ENCODE measurements around the gene TSPAN3. TPM values are rescaled to one million over a fixed set of nuclear protein-coding genes. Genes with fewer than 3 reads are reported as not detected.

The TSPAN3 gene
- polyA plus RNA-seq, 1 donor = 556 TPM

GRCh38 chr15:77034695-77035489 is 36.0 kb downstream of the TSPAN3 start:
- DNase-seq = peak in 1 of 2 donors; percentile 41
- Histone ChIP-seq H3K27me3 (ENCODE audit: control insufficient read depth, insufficient read depth, low read length) (peaks cover 3% of the 10 kb centered on the region), H3K27ac (ENCODE audit: low read length) (no peak overlapping the region), H3K4me3 (ENCODE audit: low read length) (no peak overlapping the region), H3K9me3 (ENCODE audit: control insufficient read depth, low read depth, low read length) (peaks cover 7% of the 10 kb centered on the region), H3K4me1 (ENCODE audit: control insufficient read depth, insufficient read depth, low read length) (peaks cover 46% of the 10 kb centered on the region), H3K36me3 (ENCODE audit: control insufficient read depth, insufficient read depth, low read length) (peaks cover 24% of the 10 kb centered on the region)
- no CpG with 5 or more reads among the region's 14 CpGs for WGBS (ENCODE audit: insufficient coverage, low lambda C conversion rate)

- no peak overlapping the region for H3K4me3 ChIP-seq (ENCODE audit: low read length)
- peaks cover 9% of the 10 kb centered on the region for H3K27me3 ChIP-seq (ENCODE audit: control insufficient read depth, insufficient read depth, low read length)
- H3K36me3 ChIP-seq (ENCODE audit: control insufficient read depth, insufficient read depth, low read length) = peaks cover 16% of the 10 kb centered on the region
- no CpG with 5 or more reads among the region's 13 CpGs for WGBS (ENCODE audit: insufficient coverage, low lambda C conversion rate)
- no peak overlapping the region for H3K27ac ChIP-seq (ENCODE audit: low read length)
- peaks cover 7% of the 10 kb centered on the region for H3K9me3 ChIP-seq (ENCODE audit: control insufficient read depth, low read depth, low read length)
- no peak for DNase-seq
- peaks cover 50% of the 10 kb centered on the region for H3K4me1 ChIP-seq (ENCODE audit: control insufficient read depth, insufficient read depth, low read length)
Measured at GRCh38 chr15:77033729-77034671, 36.9 kb downstream of the TSPAN3 start.

GRCh38 chr15:77033417-77033728 is 37.5 kb downstream of the TSPAN3 start:
- Histone ChIP-seq H3K9me3 (ENCODE audit: control insufficient read depth, low read depth, low read length) (peaks cover 7% of the 10 kb centered on the region), H3K4me1 (ENCODE audit: control insufficient read depth, insufficient read depth, low read length) (peaks cover 55% of the 10 kb centered on the region), H3K27ac (ENCODE audit: low read length) (no peak overlapping the region), H3K36me3 (ENCODE audit: control insufficient read depth, insufficient read depth, low read length) (peaks cover 9% of the 10 kb centered on the region), H3K4me3 (ENCODE audit: low read length) (no peak overlapping the region), H3K27me3 (ENCODE audit: control insufficient read depth, insufficient read depth, low read length) (peaks cover 12% of the 10 kb centered on the region)
- DNase-seq = no peak
- no CpG with 5 or more reads among the region's 4 CpGs for WGBS (ENCODE audit: insufficient coverage, low lambda C conversion rate)

GRCh38 chr15:77032647-77033416 is 38.1 kb downstream of the TSPAN3 start:
- peaks cover 5% of the 10 kb centered on the region for H3K9me3 ChIP-seq (ENCODE audit: control insufficient read depth, low read depth, low read length)
- H3K36me3 ChIP-seq (ENCODE audit: control insufficient read depth, insufficient read depth, low read length) = peaks cover 7% of the 10 kb centered on the region
- peaks cover 14% of the 10 kb centered on the region for H3K27me3 ChIP-seq (ENCODE audit: control insufficient read depth, insufficient read depth, low read length)
- H3K4me3 ChIP-seq (ENCODE audit: low read length) = no peak overlapping the region
- H3K27ac ChIP-seq (ENCODE audit: low read length) = no peak overlapping the region
- peaks cover 56% of the 10 kb centered on the region for H3K4me1 ChIP-seq (ENCODE audit: control insufficient read depth, insufficient read depth, low read length)
- no CpG with 5 or more reads among the region's 18 CpGs for WGBS (ENCODE audit: insufficient coverage, low lambda C conversion rate)
- DNase-seq = no peak

- WGBS (ENCODE audit: insufficient coverage, low lambda C conversion rate) = no CpG with 5 or more reads among the region's 22 CpGs
- Histone ChIP-seq H3K27me3 (ENCODE audit: control insufficient read depth, insufficient read depth, low read length) (peaks cover 15% of the 10 kb centered on the region), H3K9me3 (ENCODE audit: control insufficient read depth, low read depth, low read length) (no peaks in the 10 kb centered on the region), H3K4me1 (ENCODE audit: control insufficient read depth, insufficient read depth, low read length) (peaks cover 56% of the 10 kb centered on the region), H3K36me3 (ENCODE audit: control insufficient read depth, insufficient read depth, low read length) (peaks cover 3% of the 10 kb centered on the region), H3K4me3 (ENCODE audit: low read length) (no peak overlapping the region), H3K27ac (ENCODE audit: low read length) (no peak overlapping the region)
- DNase-seq = no peak
Measured at GRCh38 chr15:77032052-77032646, 38.8 kb downstream of the TSPAN3 start.

- no peak for DNase-seq
- Histone ChIP-seq H3K4me1 (ENCODE audit: control insufficient read depth, insufficient read depth, low read length) (peaks cover 56% of the 10 kb centered on the region), H3K27me3 (ENCODE audit: control insufficient read depth, insufficient read depth, low read length) (peaks cover 15% of the 10 kb centered on the region), H3K4me3 (ENCODE audit: low read length) (no peak overlapping the region), H3K27ac (ENCODE audit: low read length) (no peak overlapping the region), H3K9me3 (ENCODE audit: control insufficient read depth, low read depth, low read length) (no peaks in the 10 kb centered on the region), H3K36me3 (ENCODE audit: control insufficient read depth, insufficient read depth, low read length) (peaks cover 3% of the 10 kb centered on the region)
- no CpG with 5 or more reads among the region's 12 CpGs for WGBS (ENCODE audit: insufficient coverage, low lambda C conversion rate)
Measured at GRCh38 chr15:77031376-77032050, 39.4 kb downstream of the TSPAN3 start.

GRCh38 chr15:77030928-77031375 is 40.0 kb downstream of the TSPAN3 start:
- H3K27ac ChIP-seq (ENCODE audit: low read length) = no peak overlapping the region
- H3K27me3 ChIP-seq (ENCODE audit: control insufficient read depth, insufficient read depth, low read length) = peaks cover 15% of the 10 kb centered on the region
- no CpG with 5 or more reads among the region's 10 CpGs for WGBS (ENCODE audit: insufficient coverage, low lambda C conversion rate)
- peaks cover 56% of the 10 kb centered on the region for H3K4me1 ChIP-seq (ENCODE audit: control insufficient read depth, insufficient read depth, low read length)
- no peaks in the 10 kb centered on the region for H3K9me3 ChIP-seq (ENCODE audit: control insufficient read depth, low read depth, low read length)
- no peak for DNase-seq
- no peak overlapping the region for H3K4me3 ChIP-seq (ENCODE audit: low read length)
- peaks cover 1% of the 10 kb centered on the region for H3K36me3 ChIP-seq (ENCODE audit: control insufficient read depth, insufficient read depth, low read length)

- DNase-seq = no peak
- no peaks in the 10 kb centered on the region for H3K36me3 ChIP-seq (ENCODE audit: control insufficient read depth, insufficient read depth, low read length)
Measured at GRCh38 chr15:77030048-77030927, 40.6 kb downstream of the TSPAN3 start.

More at GRCh38 chr15:77030048-77030927, 40.6 kb downstream of the TSPAN3 start:
- Histone ChIP-seq H3K9me3 (ENCODE audit: control insufficient read depth, low read depth, low read length) (no peaks in the 10 kb centered on the region), H3K4me1 (ENCODE audit: control insufficient read depth, insufficient read depth, low read length) (peaks cover 56% of the 10 kb centered on the region), H3K4me3 (ENCODE audit: low read length) (no peak overlapping the region), H3K27ac (ENCODE audit: low read length) (no peak overlapping the region), H3K27me3 (ENCODE audit: control insufficient read depth, insufficient read depth, low read length) (peaks cover 15% of the 10 kb centered on the region)
- WGBS (ENCODE audit: insufficient coverage, low lambda C conversion rate) = no CpG with 5 or more reads among the region's 22 CpGs

Measured in large intestine (tissue), 3 donors.